Measurements from ENCODE around the gene ETV3. TPM values are rescaled to one million over a fixed set of nuclear protein-coding genes. Genes with fewer than 3 reads are reported as not detected.

Gene ETV3
- total and polyA plus RNA-seq, 2 donors from 2014 or later: 3.5 to 24.8 TPM

- Histone ChIP-seq H3K9me3 (ENCODE audit: control insufficient read depth in 2 of 3, insufficient read depth in 1 of 3, low read length in 3 of 3) (no peaks in the 10 kb centered on the region), H3K9ac (ENCODE audit: low read length in 3 of 3) (no peak overlapping the region), H3K27me3 (ENCODE audit: control insufficient read depth, insufficient read depth, low read length) (no peaks in the 10 kb centered on the region), H3K27ac (ENCODE audit: low read depth in 2 of 2, low read length in 2 of 2) (no peak overlapping the region), H3K36me3 (ENCODE audit: control insufficient read depth in 2 of 3, insufficient read depth in 3 of 3, low read length in 3 of 3) (no peaks in the 10 kb centered on the region), H3K4me1 (ENCODE audit: control insufficient read depth in 2 of 3, insufficient read depth in 2 of 3, low read depth in 1 of 3, low read length in 3 of 3) (no peaks in the 10 kb centered on the region), H3K4me3 (ENCODE audit: low read length in 3 of 3) (no peak overlapping the region)
- TF ChIP-seq CTCF (IDR thresholded peaks at IDR 0.05; ENCODE audit: borderline replicate concordance, extremely low read depth, insufficient read depth): no peak
- intact Hi-C loops (cut with DNase I): no loop called here
- FAIRE-seq (no peak), DNase-seq (no peak)
These were observed 49.6 kb downstream of the ETV3 start for GRCh38 chr1:157088607-157089006.

- TF ChIP-seq CTCF (IDR thresholded peaks at IDR 0.05; ENCODE audit: borderline replicate concordance, extremely low read depth, insufficient read depth): no peak
- intact Hi-C loops (cut with DNase I): no loop called here
- no peak overlapping the region for H3K9ac ChIP-seq (ENCODE audit: low read length in 3 of 3)
- DNase-seq (no peak), FAIRE-seq (no peak)
- H3K9me3 ChIP-seq (ENCODE audit: control insufficient read depth in 2 of 3, insufficient read depth in 1 of 3, low read length in 3 of 3): no peaks in the 10 kb centered on the region
- H3K36me3 ChIP-seq (ENCODE audit: control insufficient read depth in 2 of 3, insufficient read depth in 3 of 3, low read length in 3 of 3): no peaks in the 10 kb centered on the region
- H3K27ac ChIP-seq (ENCODE audit: low read depth in 2 of 2, low read length in 2 of 2): no peak overlapping the region
- no peaks in the 10 kb centered on the region for H3K27me3 ChIP-seq (ENCODE audit: control insufficient read depth, insufficient read depth, low read length)
- H3K4me1 ChIP-seq (ENCODE audit: control insufficient read depth in 2 of 3, insufficient read depth in 2 of 3, low read depth in 1 of 3, low read length in 3 of 3): no peaks in the 10 kb centered on the region
- no peak overlapping the region for H3K4me3 ChIP-seq (ENCODE audit: low read length in 3 of 3)
These were observed 51.2 kb downstream of the ETV3 start for GRCh38 chr1:157087030-157087429.

- intact Hi-C loops (cut with DNase I): no loop called here
- FAIRE-seq (no peak), DNase-seq (no peak)
These were observed 51.9 kb downstream of the ETV3 start for GRCh38 chr1:157086299-157086698.

More at GRCh38 chr1:157086299-157086698, 51.9 kb downstream of the ETV3 start:
- Histone ChIP-seq H3K27ac (ENCODE audit: low read depth in 2 of 2, low read length in 2 of 2) (no peak overlapping the region), H3K9me3 (ENCODE audit: control insufficient read depth in 2 of 3, insufficient read depth in 1 of 3, low read length in 3 of 3) (no peaks in the 10 kb centered on the region), H3K9ac (ENCODE audit: low read length in 3 of 3) (no peak overlapping the region), H3K36me3 (ENCODE audit: control insufficient read depth in 2 of 3, insufficient read depth in 3 of 3, low read length in 3 of 3) (no peaks in the 10 kb centered on the region), H3K27me3 (ENCODE audit: control insufficient read depth, insufficient read depth, low read length) (no peaks in the 10 kb centered on the region), H3K4me1 (ENCODE audit: control insufficient read depth in 2 of 3, insufficient read depth in 2 of 3, low read depth in 1 of 3, low read length in 3 of 3) (no peaks in the 10 kb centered on the region), H3K4me3 (ENCODE audit: low read length in 3 of 3) (no peak overlapping the region)
- no peak for TF ChIP-seq CTCF (IDR thresholded peaks at IDR 0.05; ENCODE audit: borderline replicate concordance, extremely low read depth, insufficient read depth)
